NCI-H146 treated with DMSO at 0.1 percent for 48 hours (cell line): ENCODE results near the gene GNE.
"Not testable (repeated sequence)": the region's sequence is repeated elsewhere in the genome, so short reads cannot be mapped to it uniquely, and the experiment has no call there.

Source experiments
- DNase-seq: peaks from one replicate; lab custom pipeline; 2025; ENCODE audit not compliant: unreplicated experiment; lab: John Stamatoyannopoulos, UW

The GNE gene

GRCh38 chr9:36210722-36211121, 47.5 kb downstream of the GNE start:
- no peak for DNase-seq

GRCh38 chr9:36208521-36209253, 49.6 kb downstream of the GNE start:
- DNase-seq: no peak

GRCh38 chr9:36207546-36208012, 50.7 kb downstream of the GNE start:
- no peak for DNase-seq

- no peak for DNase-seq
These were observed 51.2 kb downstream of the GNE start for GRCh38 chr9:36207016-36207415.

- DNase-seq: no peak
These were observed 53.2 kb downstream of the GNE start for GRCh38 chr9:36204906-36205547.

GRCh38 chr9:36194326-36195000, 63.8 kb downstream of the GNE start:
- no peak for DNase-seq

- no peak for DNase-seq
These were observed 65.2 kb downstream of the GNE start for GRCh38 chr9:36193023-36193422.

- no peak for DNase-seq
These were observed 66.1 kb downstream of the GNE start for GRCh38 chr9:36192196-36192595.

- DNase-seq: no peak
These were observed 66.6 kb downstream of the GNE start for GRCh38 chr9:36191686-36192085.

GRCh38 chr9:36191290-36191645, 67.0 kb downstream of the GNE start:
- DNase-seq: no peak

- peak; percentile 99 for DNase-seq
These were observed 67.6 kb downstream of the GNE start, which contains the start of gene CLTA for GRCh38 chr9:36190388-36191289. Gene CLTA, plus strand, starts transcription at chr9:36190921. Its CDS starts 136 bp downstream, at chr9:36191057.

GRCh38 chr9:36189976-36190375, 68.3 kb downstream of the GNE start:
- DNase-seq: no peak

- DNase-seq: no peak
These were observed 70.0 kb downstream of the GNE start for GRCh38 chr9:36188212-36188611.

GRCh38 chr9:36187414-36187813, 70.8 kb downstream of the GNE start:
- DNase-seq: no peak

- DNase-seq: not testable (repeated sequence)
These were observed 78.0 kb downstream of the GNE start for GRCh38 chr9:36180243-36180642.

- no peak for DNase-seq
These were observed 80.7 kb downstream of the GNE start for GRCh38 chr9:36177571-36177970.

GRCh38 chr9:36176496-36176895, 81.8 kb downstream of the GNE start:
- not testable (repeated sequence) for DNase-seq

- DNase-seq: not testable (repeated sequence)
These were observed 83.0 kb downstream of the GNE start for GRCh38 chr9:36175209-36175608.

GRCh38 chr9:36174731-36175130, 83.5 kb downstream of the GNE start:
- DNase-seq: no peak

- DNase-seq: no peak
These were observed 84.0 kb downstream of the GNE start for GRCh38 chr9:36174271-36174670.

- DNase-seq: no peak
These were observed 84.4 kb downstream of the GNE start for GRCh38 chr9:36173861-36174260.
